ENCODE data around the gene COX10.
"Not testable (repeated sequence)": the region's sequence is repeated elsewhere in the genome, so short reads cannot be mapped to it uniquely, and the experiment has no call there.

Gene COX10

GRCh38 chr17:14176989-14177388 is 107.7 kb downstream of the COX10 start:
- not testable (repeated sequence) for DNase-seq (ENCODE audit: low read depth in 2 of 2, low spot score in 1 of 2)

- not testable (repeated sequence) for DNase-seq (ENCODE audit: low read depth in 2 of 2, low spot score in 1 of 2)
These were observed 108.5 kb downstream of the COX10 start for GRCh38 chr17:14177801-14178200.

DNA sequence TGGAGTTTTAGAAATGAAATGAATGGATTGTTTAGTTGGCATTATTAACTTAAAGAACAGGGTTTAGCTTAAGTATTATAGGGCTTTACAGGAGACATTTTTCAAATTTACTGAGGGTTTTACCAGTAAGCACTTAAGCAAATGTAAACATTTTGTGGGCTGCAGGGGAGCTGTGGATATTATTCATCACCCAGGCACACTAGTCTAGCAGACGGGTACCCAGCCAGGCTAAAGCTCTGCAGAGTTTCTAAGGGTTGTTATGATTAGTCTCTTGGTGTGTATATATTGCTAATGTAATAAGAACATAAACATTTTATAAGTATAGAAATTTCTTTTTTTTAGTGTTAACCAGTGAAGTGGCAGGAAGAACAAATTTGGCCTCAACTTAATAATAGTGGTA is 110.6 kb downstream of the COX10 start:
- DNase-seq (ENCODE audit: low read depth in 2 of 2, low spot score in 1 of 2): not testable (repeated sequence)

GRCh38 chr17:14182084-14182483 is 112.8 kb downstream of the COX10 start:
- not testable (repeated sequence) for DNase-seq (ENCODE audit: low read depth in 2 of 2, low spot score in 1 of 2)

DNA sequence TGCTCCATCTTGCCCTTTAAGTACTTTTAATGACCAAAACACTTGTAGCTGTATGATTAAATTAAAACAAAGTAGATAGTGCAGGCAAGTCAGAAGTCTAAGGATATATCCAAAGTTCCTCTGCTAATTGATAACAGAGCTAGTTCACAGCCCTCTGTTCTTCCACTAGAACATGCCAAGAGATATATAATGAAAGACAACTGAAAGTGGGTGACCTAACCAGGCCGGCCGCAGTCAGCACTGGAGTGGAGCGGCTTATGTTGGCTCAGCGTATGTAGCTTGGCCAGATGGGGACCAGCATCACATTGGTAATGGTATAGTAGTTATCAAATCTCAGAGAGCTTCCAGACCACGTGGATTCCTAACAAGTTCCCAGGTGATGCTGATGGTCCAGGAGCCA is 115.2 kb downstream of the COX10 start:
- not testable (repeated sequence) for DNase-seq (ENCODE audit: low read depth in 2 of 2, low spot score in 1 of 2)

DNA sequence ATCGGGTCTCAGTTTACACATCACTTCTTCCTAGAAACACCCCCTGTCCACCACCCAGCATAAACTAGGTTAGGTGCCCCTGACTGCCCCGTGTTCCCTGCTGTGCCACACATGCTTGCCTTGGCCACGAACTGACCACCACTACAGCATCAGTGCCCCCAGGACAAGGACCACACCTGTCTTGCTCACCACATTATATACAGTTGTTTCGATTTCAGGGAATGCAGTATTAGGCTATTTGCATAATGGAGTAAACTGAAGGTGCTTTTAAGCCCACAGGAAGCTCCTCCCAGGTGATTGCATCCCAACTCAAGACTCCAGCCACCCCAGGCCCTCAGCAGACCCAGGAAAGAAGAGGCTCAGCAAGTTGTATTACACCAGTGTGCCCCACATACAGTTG is 117.1 kb downstream of the COX10 start:
- DNase-seq (ENCODE audit: low read depth in 2 of 2, low spot score in 1 of 2): not testable (repeated sequence)

- not testable (repeated sequence) for DNase-seq (ENCODE audit: low read depth in 2 of 2, low spot score in 1 of 2)
These were observed 121.5 kb downstream of the COX10 start for GRCh38 chr17:14190774-14191173.

DNA sequence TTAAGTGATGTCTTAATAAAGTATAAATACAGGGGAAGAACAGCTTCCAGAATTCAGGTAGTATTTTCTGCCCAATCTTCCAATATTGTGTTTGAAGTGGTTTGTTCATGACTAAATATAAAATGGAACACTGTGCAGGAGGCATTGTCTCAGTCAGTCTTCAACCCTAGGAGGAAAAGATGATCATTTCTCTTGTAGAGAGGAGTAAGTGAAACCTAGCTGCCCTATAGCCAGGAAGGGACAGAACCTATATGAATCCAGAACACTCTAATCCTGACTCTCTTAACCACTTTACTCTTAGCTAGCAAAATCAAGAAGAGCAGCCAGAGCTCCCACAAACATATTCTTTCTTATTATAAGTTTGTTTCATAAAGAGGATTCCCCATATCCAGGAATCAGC is 122.2 kb downstream of the COX10 start:
- DNase-seq (ENCODE audit: low read depth in 2 of 2, low spot score in 1 of 2): not testable (repeated sequence)

- not testable (repeated sequence) for DNase-seq (ENCODE audit: low read depth in 2 of 2, low spot score in 1 of 2)
These were observed 122.7 kb downstream of the COX10 start for GRCh38 chr17:14192039-14192438.

GRCh38 chr17:14192636-14193344 is 123.5 kb downstream of the COX10 start:
- DNase-seq (ENCODE audit: low read depth in 2 of 2, low spot score in 1 of 2): not testable (repeated sequence)

DNA sequence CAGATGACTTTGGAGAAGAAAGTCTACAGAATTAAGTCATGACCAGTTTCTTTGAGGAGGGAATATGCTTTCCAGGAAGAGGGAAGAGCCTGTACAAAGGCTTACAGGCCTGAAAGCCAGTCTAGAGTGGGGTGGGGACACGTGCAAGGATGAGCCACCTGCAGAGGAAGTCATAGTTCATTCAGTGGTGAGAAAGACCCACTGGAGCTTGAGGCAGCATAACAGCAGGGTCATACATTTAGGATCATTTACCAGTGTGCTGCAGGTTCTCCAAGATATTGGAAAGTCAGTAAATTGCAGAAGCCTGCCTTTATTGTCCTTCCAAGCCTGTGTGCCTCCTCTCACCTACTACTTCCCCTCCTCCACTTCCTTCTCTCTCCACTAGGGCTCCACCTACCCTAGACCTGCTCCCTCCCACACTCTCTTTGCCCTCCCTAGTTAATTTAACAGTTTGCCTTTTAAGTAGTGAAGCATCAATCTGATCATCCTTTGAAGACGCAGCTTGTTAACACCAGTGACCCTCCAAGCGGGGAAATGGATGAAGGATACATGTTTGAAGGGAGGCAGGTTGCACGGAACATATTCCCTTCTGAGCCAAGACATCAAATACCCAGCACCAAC is 127.2 kb downstream of the COX10 start:
- no peak for DNase-seq (ENCODE audit: low read depth in 2 of 2, low spot score in 1 of 2)

DNA sequence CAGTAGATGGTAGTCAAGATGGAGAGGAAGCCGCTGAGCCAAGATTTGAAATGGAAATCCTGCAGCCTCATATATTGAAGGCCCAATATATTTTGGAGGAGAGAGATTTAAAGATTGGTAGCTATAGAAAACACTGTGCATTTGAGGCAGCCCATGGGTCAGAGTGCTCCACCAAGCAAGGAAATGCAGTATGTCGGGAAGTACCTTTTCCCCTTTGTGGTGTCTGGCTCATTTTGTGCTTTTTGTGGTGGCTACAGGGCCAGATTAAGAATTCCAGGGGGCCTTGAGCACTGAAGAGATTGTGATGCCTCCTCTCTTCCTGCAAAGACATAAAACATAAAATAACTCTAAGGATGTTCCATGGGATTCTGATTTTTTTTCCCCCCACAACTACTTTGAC is 127.8 kb downstream of the COX10 start:
- DNase-seq (ENCODE audit: low read depth in 2 of 2, low spot score in 1 of 2): no peak

DNA sequence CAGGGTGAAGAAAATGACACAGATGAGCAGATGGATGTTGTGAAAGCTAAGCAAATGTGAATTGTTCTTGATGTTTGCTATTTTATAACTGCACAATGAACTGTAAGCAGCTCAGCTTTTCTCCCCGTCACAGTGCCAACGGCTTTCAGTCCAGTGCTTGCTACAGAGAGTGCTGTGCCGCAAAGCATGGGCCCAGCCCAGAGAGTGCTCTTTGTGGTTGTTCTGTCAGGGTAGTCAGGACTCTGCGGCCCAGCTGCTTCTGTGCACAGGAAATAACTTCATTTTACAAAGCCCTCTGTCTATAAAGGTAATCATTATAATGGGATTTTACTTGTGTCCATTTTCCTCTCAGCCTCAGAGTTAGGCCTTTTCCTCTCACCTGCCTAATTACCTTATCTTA is 128.3 kb downstream of the COX10 start:
- DNase-seq (ENCODE audit: low read depth in 2 of 2, low spot score in 1 of 2): peak; percentile 24 to 33

- DNase-seq (ENCODE audit: low read depth in 2 of 2, low spot score in 1 of 2): no peak
These were observed 128.7 kb downstream of the COX10 start for GRCh38 chr17:14198013-14198412.

- DNase-seq (ENCODE audit: low read depth in 2 of 2, low spot score in 1 of 2): no peak
These were observed 129.3 kb downstream of the COX10 start for GRCh38 chr17:14198575-14198974.

GRCh38 chr17:14199601-14200000 is 130.3 kb downstream of the COX10 start:
- DNase-seq (ENCODE audit: low read depth in 2 of 2, low spot score in 1 of 2): no peak

GRCh38 chr17:14200354-14200753 is 131.1 kb downstream of the COX10 start:
- no peak for DNase-seq (ENCODE audit: low read depth in 2 of 2, low spot score in 1 of 2)

DNA sequence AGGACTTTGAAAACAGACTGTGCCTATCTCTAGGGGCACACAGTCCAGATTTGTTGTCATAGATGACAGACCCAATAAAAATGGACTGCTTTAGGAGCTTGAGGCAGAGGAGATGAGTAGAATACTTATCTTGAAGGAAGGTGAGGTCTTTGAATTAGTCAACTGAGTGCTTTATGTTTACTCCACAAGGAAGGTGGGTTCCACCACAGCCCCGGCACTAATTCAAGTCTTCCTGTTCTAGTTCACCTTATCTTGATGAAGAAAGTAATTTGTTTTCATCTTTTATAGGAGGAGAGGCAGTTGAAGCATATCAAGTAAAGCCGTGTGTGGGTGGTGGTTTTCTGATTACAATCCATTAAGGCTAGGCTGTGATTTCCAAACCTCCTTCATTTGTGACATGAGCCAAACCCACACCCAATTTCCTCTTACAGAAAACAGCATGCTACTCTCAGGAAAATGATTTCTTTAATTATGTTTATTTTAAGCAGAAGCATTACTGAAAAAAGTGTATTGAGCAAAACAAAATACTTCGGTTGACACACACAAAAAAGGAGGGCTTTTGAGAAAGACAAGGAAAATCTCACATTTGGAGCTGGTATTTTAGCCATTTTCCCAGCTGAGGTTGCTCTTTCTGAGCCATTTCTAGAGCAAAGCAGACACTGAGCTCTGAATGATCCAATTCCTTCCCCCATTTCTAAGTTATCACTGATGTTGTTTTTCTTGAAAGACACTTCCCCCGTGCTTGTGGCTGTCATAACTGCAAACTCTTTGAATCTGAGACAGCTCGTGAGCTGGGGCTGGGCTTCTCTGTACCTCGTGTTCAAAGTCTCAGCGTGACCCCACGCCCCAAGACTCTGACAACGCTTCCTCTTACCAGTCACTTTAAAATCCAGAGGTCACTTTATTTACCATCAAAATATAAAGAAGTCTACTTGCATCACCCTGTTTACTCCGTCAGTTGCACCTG is 132.0 kb downstream of the COX10 start:
- peak in 1 of 2 donors; percentile 19 for DNase-seq (ENCODE audit: low read depth in 2 of 2, low spot score in 1 of 2)

GRCh38 chr17:14201988-14202380 is 132.7 kb downstream of the COX10 start:
- no peak for DNase-seq (ENCODE audit: low read depth in 2 of 2, low spot score in 1 of 2)

DNA sequence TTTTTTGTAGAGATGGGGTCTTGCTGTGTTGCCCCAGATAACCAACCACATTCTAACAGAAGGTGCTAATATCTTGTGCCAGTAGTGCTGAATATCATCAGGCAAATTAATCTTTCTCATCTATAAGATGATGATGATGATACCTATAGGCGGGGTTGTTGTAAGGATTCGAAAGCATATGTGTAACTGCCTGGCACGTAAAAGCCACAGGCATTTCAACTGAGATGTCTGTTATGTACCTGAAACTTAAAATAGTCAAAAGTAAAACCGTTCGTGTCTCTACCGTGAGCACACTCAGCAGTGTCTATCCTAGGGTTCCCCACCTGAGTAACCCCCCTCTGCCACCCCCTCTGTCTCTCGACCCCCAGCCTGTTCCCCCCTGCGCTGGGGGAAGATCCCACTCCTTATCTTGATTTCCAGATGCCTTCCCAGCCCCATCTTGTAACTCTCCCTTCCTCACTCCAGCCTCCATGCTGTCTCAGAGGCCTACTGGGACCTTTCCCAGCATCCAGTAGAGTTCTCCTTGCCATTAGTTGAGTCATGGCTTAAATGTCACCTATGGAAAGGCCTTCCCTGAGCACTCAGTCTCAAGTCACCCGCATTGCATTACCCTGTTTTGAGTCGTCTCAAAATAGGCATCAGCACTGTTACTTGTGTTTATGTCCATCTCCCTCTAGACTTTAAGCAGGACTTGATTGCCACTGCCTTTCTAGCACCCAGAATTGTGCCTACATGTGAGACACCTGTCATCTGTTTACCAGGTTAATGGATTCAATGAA is 133.3 kb downstream of the COX10 start:
- DNase-seq (ENCODE audit: low read depth in 2 of 2, low spot score in 1 of 2): no peak

- no peak for DNase-seq (ENCODE audit: low read depth in 2 of 2, low spot score in 1 of 2)
These were observed 134.1 kb downstream of the COX10 start for GRCh38 chr17:14203388-14203787.
